ENCODE results near the gene GCK.

GCK gene

DNA sequence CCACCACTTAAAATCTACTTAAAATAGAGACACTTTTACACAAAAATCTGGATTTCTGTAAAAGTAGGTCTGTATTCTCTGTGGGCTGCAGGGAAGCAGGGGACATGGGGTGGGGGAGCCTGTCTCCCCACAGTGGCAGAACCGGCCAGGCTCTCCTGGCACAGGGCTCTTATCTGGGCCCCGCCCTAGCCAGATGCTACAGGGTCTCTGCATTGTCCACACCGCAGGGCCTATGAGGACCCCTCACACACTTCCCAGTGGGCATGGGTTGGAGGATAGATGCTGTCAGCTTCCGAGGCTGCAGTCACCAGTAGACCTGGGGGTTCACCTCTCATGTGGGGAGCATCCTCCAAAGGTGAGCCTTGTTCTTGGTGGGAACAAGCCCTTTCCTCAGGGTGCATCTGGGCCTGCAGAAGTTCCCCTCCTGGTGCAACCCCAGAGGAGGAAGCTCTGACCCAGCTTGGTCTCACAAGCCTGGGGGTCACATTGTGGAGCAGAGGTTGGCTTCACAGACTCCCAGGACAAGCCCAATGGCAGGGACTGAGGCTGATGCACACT is 32.7 kb downstream of the GCK start:
- no peak for DNase-seq (ENCODE audit: low read depth in 2 of 3, low spot score in 1 of 3)

DNA sequence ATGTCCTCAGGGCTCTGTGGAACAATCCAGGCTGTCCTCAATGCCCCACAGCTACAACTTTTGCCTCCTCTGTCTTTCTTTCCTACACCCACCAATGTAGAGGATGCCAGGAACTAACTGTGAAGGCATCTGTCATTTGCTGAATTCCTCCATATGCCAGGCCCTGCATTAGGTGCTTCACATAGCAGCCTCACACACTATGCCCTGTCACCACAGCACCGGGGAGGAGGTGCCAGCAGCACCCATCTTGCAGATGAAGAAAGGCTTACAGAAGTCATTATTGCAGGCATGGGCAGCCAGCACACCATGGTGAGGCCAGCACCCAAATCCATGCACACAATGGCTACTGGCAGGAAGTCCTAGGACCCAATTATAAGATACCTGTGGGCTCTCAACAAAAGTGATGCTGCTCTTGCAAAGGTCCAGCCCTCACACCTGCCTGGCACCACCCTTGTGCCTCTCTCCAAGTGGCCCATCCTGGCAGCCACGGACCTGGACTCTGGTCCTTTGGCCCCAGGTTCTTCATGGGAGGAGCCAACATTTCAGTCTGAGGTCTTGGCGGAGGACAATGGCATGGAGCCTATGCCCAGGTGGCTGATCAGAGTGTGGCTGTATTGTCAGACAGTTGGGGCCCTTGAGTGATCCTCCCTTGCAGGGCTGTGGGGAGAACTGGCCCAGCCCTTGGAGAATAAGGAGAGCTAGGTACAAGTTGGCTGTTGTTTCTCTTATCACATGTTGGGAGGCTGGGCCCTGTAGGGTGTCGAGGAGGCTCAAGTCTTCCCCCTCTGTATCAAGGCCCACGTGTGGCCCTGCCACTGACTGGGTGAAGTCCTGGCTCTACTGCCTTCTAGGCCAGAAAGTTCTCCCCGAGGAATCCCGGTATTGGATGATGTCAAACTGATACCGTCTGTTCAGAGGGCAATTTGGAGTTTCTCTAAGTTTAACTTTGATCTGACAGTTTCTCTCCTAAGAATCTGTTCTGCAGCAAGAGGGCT is 33.8 kb downstream of the GCK start:
- no peak for DNase-seq (ENCODE audit: low read depth in 2 of 3, low spot score in 1 of 3)

DNA sequence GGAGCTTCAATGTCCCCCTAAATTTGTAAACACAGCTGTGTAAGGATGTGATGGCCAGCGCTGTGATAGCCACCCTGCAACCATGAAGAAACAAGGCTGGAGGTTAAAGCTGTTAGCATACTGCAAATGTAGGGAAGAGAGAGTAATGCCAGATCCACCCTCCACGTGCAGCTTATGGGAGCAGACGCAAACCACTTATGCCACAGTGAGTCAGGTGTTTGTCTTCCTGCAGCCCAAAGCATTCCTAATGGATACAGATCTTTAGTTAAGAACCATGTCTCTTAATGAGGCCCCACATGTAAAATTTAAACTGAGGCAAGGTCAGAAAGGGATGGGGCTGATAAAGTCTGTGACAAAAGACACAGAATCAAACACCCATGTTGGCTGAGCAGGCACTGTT is 34.5 kb downstream of the GCK start:
- DNase-seq (ENCODE audit: low read depth in 2 of 3, low spot score in 1 of 3), result no peak

DNA sequence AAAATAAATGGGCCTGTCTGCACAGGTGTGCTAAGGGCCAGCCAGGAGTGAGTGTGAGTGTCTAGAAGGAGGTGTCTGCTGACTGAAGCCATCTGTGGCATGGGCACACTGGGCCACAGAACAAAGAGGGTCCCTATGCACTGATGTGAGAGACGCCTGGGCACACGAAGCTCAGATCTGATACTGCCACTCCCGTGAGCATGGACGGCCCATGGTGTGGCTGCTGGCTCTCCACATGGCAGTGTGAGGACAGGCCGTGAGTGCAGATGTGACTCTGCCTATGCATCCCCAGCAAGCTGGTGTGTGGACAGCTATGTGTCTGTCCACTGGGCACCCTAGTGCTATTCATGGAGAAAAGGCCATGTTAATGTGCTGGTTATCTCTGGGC is 35.3 kb downstream of the GCK start:
- DNase-seq (ENCODE audit: low read depth in 2 of 3, low spot score in 1 of 3), result no peak

DNA sequence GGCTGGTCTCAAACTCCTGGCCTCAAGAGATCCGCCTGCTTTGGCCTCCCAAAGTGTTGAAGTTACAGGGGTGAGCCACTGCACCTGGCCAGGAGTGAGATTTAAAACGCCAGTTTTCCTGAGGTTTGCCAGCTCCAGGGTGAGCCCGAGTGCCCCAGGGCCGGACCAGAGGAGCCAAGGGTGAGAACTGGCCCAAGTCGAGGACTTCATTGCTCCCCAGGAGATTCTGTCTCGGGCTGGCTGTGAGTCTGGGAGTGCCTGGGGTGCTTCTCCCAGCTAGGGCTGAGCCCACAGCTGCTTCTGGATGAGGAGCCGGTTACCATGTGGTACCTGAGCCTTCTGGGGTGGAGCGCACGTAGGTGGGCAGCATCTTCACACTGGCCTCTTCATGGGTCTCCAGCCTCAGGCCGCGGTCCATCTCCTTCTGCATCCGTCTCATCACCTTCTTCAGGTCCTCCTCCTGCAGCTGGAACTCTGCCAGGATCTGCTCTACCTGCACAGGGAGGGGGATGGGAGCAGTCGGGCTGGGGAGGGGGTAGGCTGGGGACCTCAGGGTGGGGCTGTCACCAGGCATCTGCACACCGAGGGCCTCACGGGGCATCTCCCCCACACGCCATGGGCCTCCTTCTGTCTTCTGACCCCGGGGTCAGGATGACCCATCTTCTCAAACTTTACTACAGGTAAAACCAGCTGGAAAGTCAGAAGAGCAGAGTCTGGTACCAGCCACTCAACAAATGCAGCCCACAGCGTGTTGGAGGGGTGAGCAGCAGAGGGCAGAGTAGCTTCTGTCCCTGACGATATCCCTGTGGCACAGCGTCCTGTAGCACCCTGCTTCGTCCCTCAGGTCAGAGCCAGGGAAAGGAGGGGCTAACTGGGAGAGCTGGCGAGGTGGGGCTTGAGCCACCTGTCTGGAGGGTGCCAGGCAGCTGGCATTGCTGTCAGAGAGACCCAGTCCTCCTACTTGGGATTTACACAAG is 36.0 kb downstream of the GCK start:
- no peak for DNase-seq (ENCODE audit: low read depth in 2 of 3, low spot score in 1 of 3)

DNA sequence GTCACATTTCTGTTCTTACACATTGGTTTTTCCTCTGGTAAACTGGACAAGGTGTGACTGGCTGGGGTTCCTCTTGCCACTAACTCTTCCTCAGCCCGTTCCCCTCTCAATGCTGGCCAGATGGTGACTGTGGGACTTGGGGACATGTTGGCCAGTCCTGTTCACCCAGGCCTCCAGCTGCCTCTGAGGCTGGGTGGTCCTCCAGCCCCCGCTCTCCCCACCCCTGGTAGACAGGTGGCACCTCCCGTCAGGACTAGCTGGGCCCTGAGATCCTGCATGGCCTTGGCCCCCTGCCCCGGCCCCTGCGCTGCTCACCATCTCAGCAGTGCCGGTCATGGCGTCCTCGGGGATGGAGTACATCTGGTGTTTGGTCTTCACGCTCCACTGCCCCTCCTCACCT is 37.3 kb downstream of the GCK start:
- no peak for DNase-seq (ENCODE audit: low read depth in 2 of 3, low spot score in 1 of 3)

DNA sequence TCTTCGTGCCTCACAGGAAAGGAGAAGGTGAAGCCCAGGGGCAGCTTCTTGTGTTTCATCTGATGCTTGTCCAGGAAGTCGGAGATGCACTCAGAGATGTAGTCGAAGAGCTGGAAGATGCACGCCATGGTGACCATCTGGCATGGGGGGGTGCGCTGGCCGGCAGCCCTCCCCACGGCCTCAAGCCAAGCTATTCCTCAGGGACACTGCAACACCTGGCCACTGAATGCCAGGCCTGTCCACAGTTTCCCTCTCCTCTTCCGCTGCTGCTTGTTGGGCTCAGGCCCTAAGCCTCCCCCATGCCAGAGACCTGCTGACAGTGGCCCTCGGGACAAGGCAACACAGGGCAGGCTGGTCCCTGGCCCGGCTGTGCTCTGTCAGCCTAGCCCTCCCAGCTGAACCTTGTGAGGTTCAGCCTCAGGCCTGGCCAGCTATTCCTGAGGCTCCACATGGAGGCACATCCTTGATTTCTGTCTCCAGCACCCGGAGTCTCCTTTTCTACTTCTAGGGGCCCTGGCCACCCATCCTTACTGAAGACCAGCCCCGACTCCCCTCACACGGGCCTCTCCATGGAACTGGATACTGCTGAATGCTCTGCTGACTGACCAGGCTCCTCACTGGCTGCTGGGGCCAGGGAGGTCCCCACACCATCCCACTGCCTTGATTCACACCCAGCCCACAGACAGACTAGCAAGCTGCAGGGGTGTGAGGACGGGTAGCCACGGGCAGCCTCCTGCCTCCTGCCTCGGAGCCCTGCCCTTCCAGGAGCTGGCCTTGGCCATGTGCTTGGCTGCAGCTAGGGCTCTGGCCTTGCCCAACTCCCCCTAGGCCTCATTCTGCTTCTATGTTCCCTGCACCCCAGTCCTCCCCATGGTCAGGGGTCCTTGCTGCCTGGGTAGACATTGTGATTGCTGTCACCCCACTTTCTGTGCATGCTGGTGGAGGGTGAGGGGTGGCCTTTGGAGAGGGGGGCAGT is 38.0 kb downstream of the GCK start:
- DNase-seq (ENCODE audit: low read depth in 2 of 3, low spot score in 1 of 3), result no peak

DNA sequence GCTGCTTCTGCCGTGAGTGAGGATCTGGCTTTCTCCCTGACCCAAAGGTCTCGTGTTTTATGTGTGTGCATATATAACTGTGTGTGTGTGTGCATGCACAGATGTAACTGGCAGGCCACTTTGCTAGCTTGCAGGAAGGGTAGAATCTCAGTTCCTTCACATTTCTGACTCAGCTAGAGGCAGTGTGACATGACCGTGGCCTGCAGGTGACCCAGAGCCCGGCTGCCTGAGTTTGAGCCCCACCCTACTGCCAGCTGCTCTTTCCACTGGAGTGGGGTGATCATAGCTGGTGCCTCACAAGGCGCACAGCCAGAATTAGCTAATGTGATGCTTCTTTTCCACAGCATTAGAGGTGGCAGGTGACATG is 38.8 kb downstream of the GCK start:
- no peak for DNase-seq (ENCODE audit: low read depth in 2 of 3, low spot score in 1 of 3)

DNA sequence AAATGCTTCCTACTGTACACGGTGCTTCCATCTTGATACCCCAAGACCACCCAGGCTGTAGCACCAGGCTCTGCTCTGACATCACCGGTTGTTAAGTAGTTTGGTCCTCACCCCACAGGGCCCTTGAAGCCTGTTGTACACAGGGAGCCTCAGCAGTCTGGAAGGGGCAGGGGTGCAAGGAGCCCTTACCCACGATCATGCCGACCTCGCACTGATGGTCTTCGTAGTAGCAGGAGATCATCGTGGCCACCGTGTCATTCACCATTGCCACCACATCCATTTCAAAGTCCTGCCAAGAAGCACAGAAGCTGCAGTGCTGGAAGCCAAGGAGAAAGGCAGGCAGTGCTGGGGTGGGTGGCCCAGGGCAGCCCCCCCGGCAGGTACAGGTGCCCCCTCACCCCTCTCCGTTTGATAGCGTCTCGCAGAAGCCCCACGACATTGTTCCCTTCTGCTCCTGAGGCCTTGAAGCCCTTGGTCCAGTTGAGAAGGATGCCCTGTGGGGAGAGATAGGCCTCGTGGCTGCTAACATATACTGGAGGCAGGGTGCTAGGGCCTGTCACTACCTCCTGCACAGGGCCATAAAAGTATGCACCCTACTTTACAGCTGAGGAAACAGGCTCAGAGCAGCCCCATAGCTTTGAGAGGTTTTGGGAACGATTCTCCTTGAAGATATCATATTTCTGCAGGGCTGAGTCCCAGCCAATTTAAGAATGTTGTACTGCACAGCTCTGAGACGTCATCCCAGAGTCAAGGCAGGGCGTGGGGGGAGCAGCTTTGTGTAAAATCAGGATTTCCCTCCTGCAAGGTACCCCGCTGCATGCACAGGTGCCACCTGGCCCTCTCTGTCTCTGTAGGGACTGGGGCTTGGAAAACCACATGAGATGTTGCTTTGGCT is 39.4 kb downstream of the GCK start:
- no peak for DNase-seq (ENCODE audit: low read depth in 2 of 3, low spot score in 1 of 3)

DNA sequence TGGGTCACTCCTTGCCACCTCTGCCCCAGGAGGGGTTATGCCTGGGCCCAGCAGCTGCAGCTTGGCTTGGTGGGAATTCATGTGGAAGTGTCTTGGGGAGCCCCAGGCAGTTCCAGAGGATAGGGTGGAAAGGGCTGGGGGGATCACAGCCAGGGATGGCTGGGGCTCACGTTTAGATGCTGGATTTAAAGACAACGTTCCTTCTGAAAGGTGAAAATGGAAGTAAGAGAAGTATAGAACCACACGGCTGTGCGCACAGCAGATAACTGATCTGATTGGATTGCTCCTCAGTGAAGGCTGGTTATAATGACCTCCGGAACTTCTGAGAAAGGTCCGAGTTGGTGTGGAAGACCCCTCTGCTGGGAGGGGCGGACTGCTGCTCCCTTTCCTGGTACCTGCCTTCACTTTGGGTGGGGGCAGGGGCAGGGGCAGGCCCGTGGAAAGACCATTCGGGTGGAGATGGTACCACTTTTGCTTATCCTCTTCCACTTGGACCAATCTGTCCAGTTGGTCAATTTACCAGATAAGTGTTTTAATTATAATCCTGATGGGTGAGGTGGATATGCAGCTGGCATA is 40.2 kb downstream of the GCK start:
- DNase-seq (ENCODE audit: low read depth in 2 of 3, low spot score in 1 of 3), result no peak

DNA sequence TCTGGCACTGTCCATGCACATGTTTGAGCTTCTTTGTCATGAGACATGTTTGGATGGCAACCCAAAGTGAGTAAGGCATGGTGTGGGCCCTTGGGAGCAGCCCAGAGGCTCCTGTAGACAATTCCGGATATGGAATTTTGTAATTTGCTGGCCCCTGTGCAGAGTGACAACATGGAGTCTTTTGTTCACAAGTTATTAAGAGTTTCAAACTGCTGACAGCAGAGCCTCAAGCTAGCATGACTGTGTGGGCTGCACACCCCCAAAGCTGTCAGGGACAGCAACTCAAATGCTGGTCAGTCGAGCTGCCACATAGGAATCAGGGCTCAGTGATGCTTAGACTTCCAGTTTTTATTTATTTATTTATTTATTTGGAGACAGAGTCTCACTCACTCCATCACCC is 41.1 kb downstream of the GCK start:
- DNase-seq (ENCODE audit: low read depth in 2 of 3, low spot score in 1 of 3), result no peak

DNA sequence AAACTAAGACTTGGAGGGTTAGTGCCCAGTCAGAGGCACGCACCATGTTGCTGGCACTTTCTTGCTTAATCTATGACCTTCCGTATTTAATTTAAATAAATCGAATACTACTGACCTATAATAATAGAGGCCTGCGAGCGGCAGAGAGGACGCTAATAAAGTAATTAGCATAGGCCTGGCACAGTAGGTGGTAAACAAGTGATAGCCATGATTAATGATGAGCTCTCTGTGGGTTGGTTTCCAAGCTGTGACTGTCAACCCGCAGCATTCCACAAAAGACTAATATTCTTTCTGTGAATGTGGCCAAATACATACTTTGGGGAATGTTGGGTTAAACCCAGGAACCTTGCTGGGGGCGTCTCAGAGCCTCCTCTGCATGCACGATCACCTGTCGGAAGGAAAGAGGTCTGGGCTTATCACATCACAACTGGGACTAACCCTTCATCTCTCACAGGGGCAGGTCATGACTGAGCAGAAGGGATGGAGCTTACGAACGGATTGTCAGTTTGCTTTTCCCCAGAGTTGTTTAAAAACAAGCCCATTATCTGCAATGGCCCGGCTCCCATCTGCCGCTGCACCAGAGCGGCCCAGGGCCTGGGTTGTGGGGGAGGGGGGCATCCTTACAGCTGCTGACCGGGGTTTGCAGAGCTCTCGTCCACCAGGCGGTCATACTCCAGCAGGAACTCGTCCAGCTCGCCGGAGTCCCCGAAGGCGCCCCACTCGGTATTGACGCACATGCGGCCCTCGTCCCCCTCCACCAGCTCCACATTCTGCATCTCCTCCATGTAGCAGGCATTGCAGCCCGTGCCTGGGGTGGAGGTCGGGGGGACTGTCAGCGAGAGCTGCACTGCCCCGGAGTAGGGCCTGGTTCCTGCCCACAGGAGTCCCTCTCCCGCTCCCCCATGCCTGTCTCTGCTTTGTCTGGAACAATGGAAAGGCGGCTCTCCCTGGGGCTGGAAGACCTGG is 41.9 kb downstream of the GCK start:
- DNase-seq (ENCODE audit: low read depth in 2 of 3, low spot score in 1 of 3), result no peak

DNA sequence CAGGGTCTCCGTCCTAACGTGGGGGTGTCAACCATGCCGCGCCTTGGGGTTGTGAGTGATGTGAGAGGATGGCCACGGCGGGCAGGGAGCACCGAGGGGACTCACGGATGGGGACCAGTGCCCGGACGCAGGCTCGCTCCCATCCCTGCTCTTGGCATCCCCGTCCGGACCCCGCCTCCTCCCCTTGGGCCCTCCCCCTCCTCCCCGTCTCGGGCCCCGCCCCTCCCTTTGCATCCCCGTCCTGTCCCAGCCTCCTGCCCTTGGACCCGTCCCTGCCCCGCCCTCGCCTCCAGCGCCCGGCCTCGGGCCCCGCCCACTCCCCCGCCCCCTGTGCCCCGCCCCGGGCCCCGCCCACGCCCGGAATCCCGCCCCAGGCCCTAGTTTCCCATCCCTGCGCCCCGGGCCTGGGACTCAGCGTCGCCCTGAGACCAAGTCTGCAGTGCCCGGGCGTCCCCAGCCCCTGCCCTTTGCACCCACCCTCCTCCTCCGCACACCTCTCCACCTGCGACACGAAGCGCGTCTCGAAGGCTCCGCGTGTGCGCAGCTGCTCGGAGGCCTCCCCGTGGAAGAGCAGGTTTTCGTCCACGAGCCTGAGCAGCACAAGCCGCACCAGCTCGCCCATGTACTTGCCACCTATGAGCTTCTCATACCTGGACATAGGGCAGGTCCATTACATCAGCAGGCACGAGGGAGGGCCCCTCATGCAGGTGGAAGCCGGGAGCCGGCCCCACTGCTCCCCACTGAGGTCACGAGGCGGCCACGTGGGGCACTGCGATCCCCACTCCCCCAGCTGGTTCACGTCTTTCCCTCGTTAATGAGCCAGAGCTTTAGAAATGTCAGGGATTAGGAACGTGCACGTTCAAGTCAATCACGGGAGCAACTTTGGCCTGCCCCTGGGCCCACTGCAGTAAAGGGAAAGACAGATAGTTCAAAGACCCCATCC is 43.0 kb downstream of the GCK start:
- peak; percentile 48 to 70 (median 63) for DNase-seq (ENCODE audit: low read depth in 2 of 3, low spot score in 1 of 3)

DNA sequence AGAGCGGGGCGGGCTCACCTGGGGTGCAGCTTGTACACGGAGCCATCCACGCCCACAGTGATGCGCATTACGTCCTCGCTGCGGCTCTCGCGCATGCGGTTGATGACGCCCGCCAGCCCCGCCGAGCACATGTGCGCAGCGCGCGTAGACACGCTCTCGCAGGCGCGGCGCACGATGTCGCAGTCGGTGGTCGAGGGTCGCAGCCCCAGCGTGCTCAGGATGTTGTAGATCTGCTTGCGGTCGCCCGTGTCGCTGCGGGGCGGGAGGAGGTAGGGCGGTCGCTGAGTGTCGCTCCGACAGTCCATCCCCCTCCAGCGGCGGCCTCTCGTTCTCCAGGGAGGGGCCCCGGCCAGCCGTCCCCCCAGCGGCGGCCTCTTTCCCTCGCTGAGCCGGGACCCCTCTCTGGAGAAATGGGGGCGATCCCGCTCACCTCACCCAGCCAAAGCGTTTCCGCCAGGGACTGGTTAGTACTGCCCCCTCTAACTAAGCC is 43.7 kb downstream of the GCK start:
- DNase-seq (ENCODE audit: low read depth in 2 of 3, low spot score in 1 of 3), result peak; percentile 23 to 31 (median 30)

DNA sequence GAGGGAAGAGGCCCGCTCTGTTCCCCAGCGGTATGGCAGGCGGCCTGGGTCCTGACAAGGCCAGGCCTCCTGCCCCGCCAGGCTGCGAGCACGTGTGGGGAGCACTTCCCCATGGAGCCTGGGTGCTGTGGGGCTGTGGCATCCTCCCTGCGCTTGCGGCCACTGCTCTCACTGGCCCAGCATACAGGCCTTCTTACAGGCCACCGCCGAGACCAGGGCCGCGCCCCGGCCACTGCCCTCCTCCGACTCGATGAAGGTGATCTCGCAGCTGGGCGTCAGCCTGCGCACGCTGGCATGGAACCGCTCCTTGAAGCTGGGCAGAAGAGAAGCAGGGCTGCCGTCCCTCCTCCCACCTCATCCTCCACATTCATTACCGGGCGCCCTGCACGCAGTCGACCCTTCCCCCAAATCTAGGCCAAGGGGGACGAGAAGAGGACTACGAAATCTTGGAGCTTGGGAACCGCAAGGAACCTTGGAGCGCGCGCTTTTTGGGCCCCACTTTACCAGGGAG is 44.2 kb downstream of the GCK start:
- DNase-seq (ENCODE audit: low read depth in 2 of 3, low spot score in 1 of 3), result no peak

DNA sequence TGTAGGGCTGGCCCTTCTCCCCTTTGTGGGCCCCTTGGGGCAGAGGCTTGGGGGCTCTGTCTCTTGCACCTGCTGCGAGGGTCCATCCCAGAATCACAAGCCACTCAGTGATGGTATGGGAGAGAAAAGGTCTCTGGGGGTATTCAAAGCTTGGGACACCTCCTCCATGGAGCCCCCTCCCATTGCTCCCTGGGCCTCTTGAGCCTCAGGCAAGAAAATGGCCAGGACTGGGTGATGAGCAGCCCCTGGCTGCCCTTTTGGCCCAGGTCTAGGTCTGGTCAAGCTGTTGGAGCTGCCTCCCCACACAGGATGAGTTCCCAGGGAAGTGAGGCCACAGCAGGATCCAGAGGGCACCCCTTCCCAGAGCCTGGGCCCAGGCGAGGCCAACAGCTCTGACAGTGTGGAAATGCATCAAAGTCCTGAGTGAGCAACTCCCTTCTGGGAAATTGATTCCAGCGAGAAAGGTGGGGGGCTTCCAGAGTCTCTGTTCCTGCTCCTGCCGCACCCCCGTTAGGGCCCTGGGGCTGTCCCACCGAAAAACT is 44.7 kb downstream of the GCK start:
- no peak for DNase-seq (ENCODE audit: low read depth in 2 of 3, low spot score in 1 of 3)
